Activated CD8-positive, alpha-beta memory T cell treated with anti-CD3 and anti-CD28 coated beads, Interleukin-2, amount 50 U/mL, for 24 hours (primary cell): Measurements from ENCODE around the gene ST13.
"Not testable (repeated sequence)": the region's sequence is repeated elsewhere in the genome, so short reads cannot be mapped to it uniquely, and the experiment has no call there.

ENCODE experiments used
- DNase-seq: peaks from one replicate; pipeline ENCODE4 v3.0.0-alpha.2; 2020; ENCODE audit errors: extremely low read depth

ST13 gene

GRCh38 chr22:40856513-40857308 lies at the start of gene ST13, which contains the start of gene XPNPEP3:
Gene ST13 (minus strand): TSS chr22:40856639. CDS start chr22:40856540, 99 bp downstream.
Gene XPNPEP3 (plus strand): TSS chr22:40857148. CDS start chr22:40857182, 34 bp downstream.
- DNase-seq = peak; percentile 96

GRCh38 chr22:40904101-40904500 lies 47.7 kb upstream of the ST13 start:
- no peak for DNase-seq

GRCh38 chr22:40898850-40899357 lies 42.5 kb upstream of the ST13 start:
- no peak for DNase-seq

- no peak for DNase-seq
These were observed 38.0 kb upstream of the ST13 start for GRCh38 chr22:40894417-40894816.

- no peak for DNase-seq
These were observed 34.4 kb upstream of the ST13 start for GRCh38 chr22:40890881-40891280.

- no peak for DNase-seq
These were observed 32.7 kb upstream of the ST13 start for GRCh38 chr22:40889116-40889515.

- DNase-seq = no peak
These were observed 22.5 kb upstream of the ST13 start for GRCh38 chr22:40878922-40879321.

GRCh38 chr22:40877488-40877887 lies 21.0 kb upstream of the ST13 start:
- DNase-seq = no peak

- DNase-seq = no peak
These were observed 20.5 kb upstream of the ST13 start for GRCh38 chr22:40876907-40877306.

GRCh38 chr22:40875111-40875510 lies 18.7 kb upstream of the ST13 start:
- no peak for DNase-seq

GRCh38 chr22:40874016-40874415 lies 17.6 kb upstream of the ST13 start:
- DNase-seq = no peak

GRCh38 chr22:40868379-40868778 lies 11.9 kb upstream of the ST13 start:
- not testable (repeated sequence) for DNase-seq

- DNase-seq = no peak
These were observed 10.7 kb upstream of the ST13 start for GRCh38 chr22:40867109-40867508.

GRCh38 chr22:40862537-40862936 lies 6.1 kb upstream of the ST13 start:
- no peak for DNase-seq

GRCh38 chr22:40862013-40862412 lies 5.6 kb upstream of the ST13 start, which contains the start of gene DNAJB7:
Gene DNAJB7 (minus strand): TSS chr22:40862113. CDS start chr22:40861994, 119 bp downstream.
- DNase-seq = no peak

GRCh38 chr22:40857309-40857855 lies 943 bp upstream of the ST13 start:
- no peak for DNase-seq

GRCh38 chr22:40855979-40856512 lies 393 bp downstream of the ST13 start:
- DNase-seq = no peak

GRCh38 chr22:40855071-40855978 lies 1.1 kb downstream of the ST13 start:
- DNase-seq = no peak

- DNase-seq = no peak
These were observed 2.5 kb downstream of the ST13 start for GRCh38 chr22:40853961-40854360.

GRCh38 chr22:40853333-40853732 lies 3.1 kb downstream of the ST13 start:
- no peak for DNase-seq

GRCh38 chr22:40845816-40846215 lies 10.6 kb downstream of the ST13 start:
- not testable (repeated sequence) for DNase-seq

- DNase-seq = no peak
These were observed 11.5 kb downstream of the ST13 start for GRCh38 chr22:40844951-40845350.
